ENCODE results near the gene CRAMP1. TPM values are rescaled to one million over a fixed set of nuclear protein-coding genes. Genes with fewer than 3 reads are reported as not detected.

The CRAMP1 gene
- total and polyA plus RNA-seq, 2 donors, result 4.7 to 12.2 TPM

- Histone ChIP-seq H3K36me3 (ENCODE audit: control insufficient read depth in 2 of 2, insufficient read depth in 2 of 2, low read length in 1 of 2) (peaks cover 6 to 19% of the 10 kb centered on the region in 2 donors), H3K4me1 (ENCODE audit: control insufficient read depth in 2 of 2, insufficient read depth in 2 of 2, low read length in 2 of 2) (peaks cover 15 to 27% of the 10 kb centered on the region in 2 donors), H3K9me3 (ENCODE audit: control insufficient read depth in 2 of 2, insufficient read depth in 1 of 2, low read length in 1 of 2) (peaks cover 0 to 18% of the 10 kb centered on the region in 2 donors), H3K4me3 (ENCODE audit: low read length in 2 of 2) (no peak overlapping the region), H3K27me3 (ENCODE audit: control insufficient read depth in 2 of 2, insufficient read depth in 1 of 2, low read length in 1 of 2) (peaks cover 0 to 18% of the 10 kb centered on the region in 2 donors), H3K27ac (ENCODE audit: low read depth in 1 of 2, low read length in 1 of 2) (no peak overlapping the region)
- no peak for DNase-seq (ENCODE audit: low read depth in 6 of 9, low spot score in 9 of 9)
- 68% methylated on average over 6 of the region's 6 CpGs for WGBS
These were observed 4.2 kb upstream of the CRAMP1 start for GRCh38 chr16:1607971-1608370.

- WGBS, result 5% methylated on average over 90 of the region's 90 CpGs
- DNase-seq (ENCODE audit: low read depth in 6 of 9, low spot score in 9 of 9), result peak; percentile 63 to 93 (median 87)
- Histone ChIP-seq H3K4me3 (ENCODE audit: low read length in 2 of 2) (peak overlapping the region; percentile 59 to 84), H3K4me1 (ENCODE audit: control insufficient read depth in 2 of 2, insufficient read depth in 2 of 2, low read length in 2 of 2) (peaks cover 22 to 40% of the 10 kb centered on the region in 2 donors), H3K27ac (ENCODE audit: low read depth in 1 of 2, low read length in 1 of 2) (peak overlapping the region in 1 of 2 donors; percentile 95), H3K9me3 (ENCODE audit: control insufficient read depth in 2 of 2, insufficient read depth in 1 of 2, low read length in 1 of 2) (peaks cover 0 to 18% of the 10 kb centered on the region in 2 donors), H3K36me3 (ENCODE audit: control insufficient read depth in 2 of 2, insufficient read depth in 2 of 2, low read length in 1 of 2) (peaks cover 6 to 13% of the 10 kb centered on the region in 2 donors), H3K27me3 (ENCODE audit: control insufficient read depth in 2 of 2, insufficient read depth in 1 of 2, low read length in 1 of 2) (peaks cover 0 to 36% of the 10 kb centered on the region in 2 donors)
These were observed 1.9 kb upstream of the CRAMP1 start for GRCh38 chr16:1610071-1610898.

- Histone ChIP-seq H3K27ac (ENCODE audit: low read depth in 1 of 2, low read length in 1 of 2) (peak overlapping the region; percentile 93 to 95), H3K27me3 (ENCODE audit: control insufficient read depth in 2 of 2, insufficient read depth in 1 of 2, low read length in 1 of 2) (peaks cover 0 to 39% of the 10 kb centered on the region in 2 donors), H3K4me3 (ENCODE audit: low read length in 2 of 2) (peak overlapping the region; percentile 59 to 84), H3K4me1 (ENCODE audit: control insufficient read depth in 2 of 2, insufficient read depth in 2 of 2, low read length in 2 of 2) (peaks cover 24 to 42% of the 10 kb centered on the region in 2 donors), H3K36me3 (ENCODE audit: control insufficient read depth in 2 of 2, insufficient read depth in 2 of 2, low read length in 1 of 2) (peaks cover 3 to 9% of the 10 kb centered on the region in 2 donors), H3K9me3 (ENCODE audit: control insufficient read depth in 2 of 2, insufficient read depth in 1 of 2, low read length in 1 of 2) (peaks cover 0 to 18% of the 10 kb centered on the region in 2 donors)
- peak in 1 of 9 donors; percentile 20 for DNase-seq (ENCODE audit: low read depth in 6 of 9, low spot score in 9 of 9)
- WGBS, result 4% methylated on average over 60 of the region's 60 CpGs
These were observed 1.1 kb upstream of the CRAMP1 start for GRCh38 chr16:1610899-1611632.

GRCh38 chr16:1613211-1613622 is 1.1 kb downstream of the CRAMP1 start:
- Histone ChIP-seq H3K36me3 (ENCODE audit: control insufficient read depth in 2 of 2, insufficient read depth in 2 of 2, low read length in 1 of 2) (peaks cover 16 to 17% of the 10 kb centered on the region in 2 donors), H3K9me3 (ENCODE audit: control insufficient read depth in 2 of 2, insufficient read depth in 1 of 2, low read length in 1 of 2) (peaks cover 0 to 18% of the 10 kb centered on the region in 2 donors), H3K4me1 (ENCODE audit: control insufficient read depth in 2 of 2, insufficient read depth in 2 of 2, low read length in 2 of 2) (peaks cover 24 to 42% of the 10 kb centered on the region in 2 donors), H3K4me3 (ENCODE audit: low read length in 2 of 2) (peak overlapping the region; percentile 75 to 95), H3K27ac (ENCODE audit: low read depth in 1 of 2, low read length in 1 of 2) (no peak overlapping the region), H3K27me3 (ENCODE audit: control insufficient read depth in 2 of 2, insufficient read depth in 1 of 2, low read length in 1 of 2) (peaks cover 0 to 39% of the 10 kb centered on the region in 2 donors)
- peak in 3 of 9 donors; percentile 8 to 38 (median 16) for DNase-seq (ENCODE audit: low read depth in 6 of 9, low spot score in 9 of 9)
- WGBS, result 1% methylated on average over 20 of the region's 20 CpGs

- peak in 2 of 9 donors; percentile 11 to 23 for DNase-seq (ENCODE audit: low read depth in 6 of 9, low spot score in 9 of 9)
- Histone ChIP-seq H3K27ac (ENCODE audit: low read depth in 1 of 2, low read length in 1 of 2) (no peak overlapping the region), H3K4me3 (ENCODE audit: low read length in 2 of 2) (peak overlapping the region; percentile 75 to 95), H3K9me3 (ENCODE audit: control insufficient read depth in 2 of 2, insufficient read depth in 1 of 2, low read length in 1 of 2) (peaks cover 0 to 18% of the 10 kb centered on the region in 2 donors), H3K4me1 (ENCODE audit: control insufficient read depth in 2 of 2, insufficient read depth in 2 of 2, low read length in 2 of 2) (peaks cover 24 to 42% of the 10 kb centered on the region in 2 donors), H3K36me3 (ENCODE audit: control insufficient read depth in 2 of 2, insufficient read depth in 2 of 2, low read length in 1 of 2) (peaks cover 19 to 22% of the 10 kb centered on the region in 2 donors), H3K27me3 (ENCODE audit: control insufficient read depth in 2 of 2, insufficient read depth in 1 of 2, low read length in 1 of 2) (peaks cover 0 to 39% of the 10 kb centered on the region in 2 donors)
- WGBS, result under 1% methylated on average over 72 of the region's 72 CpGs
These were observed 1.7 kb downstream of the CRAMP1 start for GRCh38 chr16:1613728-1614455.

GRCh38 chr16:1614456-1615102 is 2.4 kb downstream of the CRAMP1 start:
- peaks cover 0 to 18% of the 10 kb centered on the region in 2 donors for H3K9me3 ChIP-seq (ENCODE audit: control insufficient read depth in 2 of 2, insufficient read depth in 1 of 2, low read length in 1 of 2)
- H3K27ac ChIP-seq (ENCODE audit: low read depth in 1 of 2, low read length in 1 of 2), result peak overlapping the region in 1 of 2 donors; percentile 69
- peaks cover 0 to 39% of the 10 kb centered on the region in 2 donors for H3K27me3 ChIP-seq (ENCODE audit: control insufficient read depth in 2 of 2, insufficient read depth in 1 of 2, low read length in 1 of 2)
- peaks cover 26 to 27% of the 10 kb centered on the region in 2 donors for H3K36me3 ChIP-seq (ENCODE audit: control insufficient read depth in 2 of 2, insufficient read depth in 2 of 2, low read length in 1 of 2)
- WGBS, result 1% methylated on average over 79 of the region's 80 CpGs
- peak overlapping the region; percentile 56 to 95 for H3K4me3 ChIP-seq (ENCODE audit: low read length in 2 of 2)
- peaks cover 24 to 42% of the 10 kb centered on the region in 2 donors for H3K4me1 ChIP-seq (ENCODE audit: control insufficient read depth in 2 of 2, insufficient read depth in 2 of 2, low read length in 2 of 2)
- DNase-seq (ENCODE audit: low read depth in 6 of 9, low spot score in 9 of 9), result peak in 3 of 9 donors; percentile 12 to 48 (median 18)

GRCh38 chr16:1615761-1616160 is 3.6 kb downstream of the CRAMP1 start:
- peaks cover 0 to 15% of the 10 kb centered on the region in 2 donors for H3K9me3 ChIP-seq (ENCODE audit: control insufficient read depth in 2 of 2, insufficient read depth in 1 of 2, low read length in 1 of 2)
- H3K27me3 ChIP-seq (ENCODE audit: control insufficient read depth in 2 of 2, insufficient read depth in 1 of 2, low read length in 1 of 2), result peaks cover 0 to 33% of the 10 kb centered on the region in 2 donors
- DNase-seq (ENCODE audit: low read depth in 6 of 9, low spot score in 9 of 9), result no peak
- peaks cover 38% of the 10 kb centered on the region in 2 donors for H3K36me3 ChIP-seq (ENCODE audit: control insufficient read depth in 2 of 2, insufficient read depth in 2 of 2, low read length in 1 of 2)
- H3K4me3 ChIP-seq (ENCODE audit: low read length in 2 of 2), result peak overlapping the region in 1 of 2 donors; percentile 95
- no peak overlapping the region for H3K27ac ChIP-seq (ENCODE audit: low read depth in 1 of 2, low read length in 1 of 2)
- H3K4me1 ChIP-seq (ENCODE audit: control insufficient read depth in 2 of 2, insufficient read depth in 2 of 2, low read length in 2 of 2), result peaks cover 18 to 34% of the 10 kb centered on the region in 2 donors
- WGBS, result 73% methylated on average over 9 of the region's 9 CpGs

GRCh38 chr16:1619976-1620375 is 7.8 kb downstream of the CRAMP1 start:
- Histone ChIP-seq H3K4me3 (ENCODE audit: low read length in 2 of 2) (no peak overlapping the region), H3K9me3 (ENCODE audit: control insufficient read depth in 2 of 2, insufficient read depth in 1 of 2, low read length in 1 of 2) (no peaks in the 10 kb centered on the region), H3K4me1 (ENCODE audit: control insufficient read depth in 2 of 2, insufficient read depth in 2 of 2, low read length in 2 of 2) (peaks cover 3 to 9% of the 10 kb centered on the region in 2 donors), H3K27me3 (ENCODE audit: control insufficient read depth in 2 of 2, insufficient read depth in 1 of 2, low read length in 1 of 2) (peaks cover 0 to 5% of the 10 kb centered on the region in 2 donors), H3K27ac (ENCODE audit: low read depth in 1 of 2, low read length in 1 of 2) (no peak overlapping the region), H3K36me3 (ENCODE audit: control insufficient read depth in 2 of 2, insufficient read depth in 2 of 2, low read length in 1 of 2) (peaks cover 61 to 64% of the 10 kb centered on the region in 2 donors)
- DNase-seq (ENCODE audit: low read depth in 6 of 9, low spot score in 9 of 9), result no peak
- 98% methylated on average over 15 of the region's 15 CpGs for WGBS

Data from thymus (tissue), 11 donors.